GM12801 (cell line): ENCODE data around the gene SPRED2.

Experiments
- TF ChIP-seq, protein P1 (sequence below): IDR thresholded peaks from one replicate; pipeline ENCODE4 v1.5.1; 2011; ENCODE audit warnings: control low read depth; ENCODE audit not compliant: insufficient read length; ENCODE audit errors: extremely low read depth

The SPRED2 gene

DNA sequence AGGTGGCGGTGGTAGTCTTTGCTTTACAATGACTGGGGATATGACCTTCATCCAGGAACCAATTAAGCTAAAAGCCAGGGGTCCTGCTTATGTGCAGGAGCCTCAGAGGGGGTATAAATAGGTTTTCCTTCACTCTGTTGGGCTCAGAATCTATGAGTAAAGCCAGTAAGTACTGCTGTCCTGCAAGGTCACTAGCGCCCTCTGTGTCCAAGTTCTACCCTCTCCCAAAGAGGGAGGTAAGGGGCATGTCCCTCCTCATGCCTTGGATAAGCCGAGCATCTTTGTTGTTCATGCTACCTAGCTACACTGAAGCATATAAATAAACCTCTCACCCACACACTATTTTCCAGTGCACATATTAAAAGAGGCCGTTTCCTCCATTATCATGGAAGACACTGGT, 79.4 kb downstream of the SPRED2 start:
- TF ChIP-seq, protein P1, sequence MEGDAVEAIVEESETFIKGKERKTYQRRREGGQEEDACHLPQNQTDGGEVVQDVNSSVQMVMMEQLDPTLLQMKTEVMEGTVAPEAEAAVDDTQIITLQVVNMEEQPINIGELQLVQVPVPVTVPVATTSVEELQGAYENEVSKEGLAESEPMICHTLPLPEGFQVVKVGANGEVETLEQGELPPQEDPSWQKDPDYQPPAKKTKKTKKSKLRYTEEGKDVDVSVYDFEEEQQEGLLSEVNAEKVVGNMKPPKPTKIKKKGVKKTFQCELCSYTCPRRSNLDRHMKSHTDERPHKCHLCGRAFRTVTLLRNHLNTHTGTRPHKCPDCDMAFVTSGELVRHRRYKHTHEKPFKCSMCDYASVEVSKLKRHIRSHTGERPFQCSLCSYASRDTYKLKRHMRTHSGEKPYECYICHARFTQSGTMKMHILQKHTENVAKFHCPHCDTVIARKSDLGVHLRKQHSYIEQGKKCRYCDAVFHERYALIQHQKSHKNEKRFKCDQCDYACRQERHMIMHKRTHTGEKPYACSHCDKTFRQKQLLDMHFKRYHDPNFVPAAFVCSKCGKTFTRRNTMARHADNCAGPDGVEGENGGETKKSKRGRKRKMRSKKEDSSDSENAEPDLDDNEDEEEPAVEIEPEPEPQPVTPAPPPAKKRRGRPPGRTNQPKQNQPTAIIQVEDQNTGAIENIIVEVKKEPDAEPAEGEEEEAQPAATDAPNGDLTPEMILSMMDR, result no peak

DNA sequence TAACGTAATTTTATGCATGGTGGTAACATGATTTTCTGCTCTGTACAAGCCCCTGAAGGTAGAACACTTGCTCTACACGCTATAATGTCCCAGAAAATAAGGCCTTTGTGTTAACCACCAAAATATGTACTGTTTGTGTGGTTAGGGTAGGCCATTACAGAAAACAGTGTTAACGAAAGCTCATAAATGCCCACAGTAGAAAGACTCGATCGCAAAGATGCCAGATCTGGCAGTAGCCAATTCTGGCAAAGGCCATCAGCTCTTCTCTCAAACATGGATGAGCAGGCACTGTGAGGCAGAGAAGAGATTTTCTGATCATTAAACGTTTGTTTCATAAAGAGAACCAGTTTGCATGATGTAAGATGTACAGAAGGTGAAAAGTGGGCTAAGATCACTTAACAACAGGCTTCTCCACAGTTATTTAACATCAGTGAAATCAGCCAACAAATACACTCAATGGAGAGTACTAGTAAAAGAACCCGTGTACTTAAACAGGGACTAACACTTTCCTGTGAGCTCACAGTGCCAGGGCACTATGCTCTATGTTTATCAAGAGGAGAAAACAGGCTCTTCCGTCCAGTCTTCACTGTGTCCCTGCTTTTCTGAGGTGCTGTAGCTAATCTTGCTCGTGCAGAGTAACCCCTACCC, 80.3 kb downstream of the SPRED2 start:
- TF ChIP-seq, protein P1, result no peak

DNA sequence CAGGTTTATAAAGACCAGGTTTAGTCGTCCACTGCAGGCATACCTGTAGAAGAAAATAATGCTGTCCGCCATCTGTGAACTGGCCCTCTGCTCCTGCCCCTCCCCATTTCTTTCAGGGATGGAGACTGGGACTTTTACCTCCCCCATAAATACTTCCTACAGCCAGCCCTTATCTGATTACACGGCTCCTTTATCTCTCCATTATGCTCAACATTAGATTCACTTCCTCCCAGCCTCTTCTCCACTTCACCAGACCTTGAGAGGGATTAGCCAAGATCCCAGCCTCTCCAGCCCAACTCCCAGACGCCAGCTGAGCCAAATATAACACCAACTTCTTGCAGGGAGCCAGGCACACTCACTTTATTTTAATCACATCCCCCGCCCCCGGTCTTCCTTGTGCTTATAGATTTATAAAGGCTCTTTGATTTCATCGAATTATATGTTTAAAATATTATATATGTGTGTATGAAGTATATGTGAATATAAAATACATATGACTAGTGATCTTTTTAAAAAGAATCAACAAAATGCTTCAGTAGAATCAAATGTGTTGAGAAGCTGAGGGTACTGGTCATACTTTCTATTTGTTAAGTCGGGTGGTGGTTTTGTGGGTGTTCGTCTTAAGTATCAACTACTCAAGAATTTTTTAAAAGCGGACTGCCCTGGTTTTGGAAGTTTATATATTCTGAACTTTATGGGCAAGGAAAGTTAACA, 81.0 kb downstream of the SPRED2 start:
- TF ChIP-seq, protein P1, result no peak

DNA sequence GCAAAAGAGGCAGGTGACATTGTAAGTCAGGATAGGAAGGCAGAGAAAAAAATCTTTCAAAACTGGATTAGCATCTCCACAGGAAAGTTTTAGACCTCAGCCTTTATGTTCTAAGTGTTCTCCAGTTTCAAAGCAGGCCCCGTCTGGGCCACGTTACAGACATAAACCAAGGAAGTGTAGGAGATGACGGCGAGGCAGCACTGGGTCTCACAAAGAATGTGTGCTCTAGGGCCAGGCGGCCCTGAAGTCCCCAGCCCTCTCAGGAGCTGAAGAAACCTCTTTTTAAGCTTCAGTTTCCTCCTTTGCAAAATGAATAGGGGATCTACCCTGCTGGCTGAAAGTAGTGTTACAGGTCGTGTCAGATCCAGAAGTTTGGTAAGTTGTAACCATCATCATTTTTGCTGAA, 81.7 kb downstream of the SPRED2 start:
- TF ChIP-seq, protein P1, result no peak

DNA sequence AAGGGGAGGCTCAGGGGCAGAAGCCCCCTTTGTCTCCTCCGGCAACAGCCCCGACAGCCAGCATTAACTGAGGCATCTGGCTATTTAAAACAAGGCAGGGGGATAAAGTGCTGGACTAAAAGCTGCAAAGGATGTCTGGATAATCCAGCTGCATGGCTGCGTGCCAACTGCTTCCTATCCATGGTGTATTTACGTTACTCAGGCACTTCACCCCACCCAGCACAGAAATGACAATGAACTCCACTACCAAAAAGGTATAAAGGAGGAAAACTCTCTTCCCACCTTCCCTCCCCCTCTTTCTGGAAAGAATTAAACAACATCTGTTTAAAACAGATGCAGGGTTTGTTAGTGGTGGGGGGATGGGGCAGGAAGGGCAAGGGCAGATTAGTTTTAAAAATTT, 82.5 kb downstream of the SPRED2 start:
- TF ChIP-seq, protein P1, result no peak

- TF ChIP-seq, protein P1, result no peak
Observed at GRCh38 chr2:65347913-65348312, 84.5 kb downstream of the SPRED2 start.

DNA sequence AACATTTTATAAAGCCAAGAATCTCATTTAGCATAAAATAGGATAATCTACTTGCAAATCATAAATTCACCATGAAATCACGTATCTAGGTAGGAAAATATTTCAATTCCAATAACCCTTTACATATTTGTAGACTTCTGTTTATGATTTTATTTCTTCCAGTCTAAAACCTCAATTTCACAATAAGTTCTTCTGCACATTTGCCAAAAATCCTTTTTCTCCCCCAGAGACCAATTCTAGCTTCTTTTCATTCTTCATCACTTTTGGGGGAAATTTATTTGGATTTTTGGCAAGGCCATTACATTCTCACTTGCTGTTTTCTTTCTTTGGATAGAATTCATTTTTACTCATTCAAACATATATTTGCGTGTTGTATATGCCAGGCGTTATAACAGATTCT, 86.8 kb downstream of the SPRED2 start:
- TF ChIP-seq, protein P1, result no peak
